ENCODE data around the gene DGUOK.
"Not testable (repeated sequence)": the region's sequence is repeated elsewhere in the genome, so short reads cannot be mapped to it uniquely, and the experiment has no call there.

Gene DGUOK

GRCh38 chr2:73937103-73937885 lies 10.6 kb downstream of the DGUOK start:
- TF ChIP-seq ZFX (IDR thresholded peaks at IDR 0.05) = no peak
- no peak overlapping the region for H3K27ac ChIP-seq

GRCh38 chr2:73937899-73938298 lies 11.2 kb downstream of the DGUOK start:
- TF ChIP-seq CTCF (conservative IDR thresholded peaks at IDR 0.05) = no peak
- TF ChIP-seq ZFX (IDR thresholded peaks at IDR 0.05) = no peak
- H3K27ac ChIP-seq = no peak overlapping the region

GRCh38 chr2:73938718-73939352 lies 12.2 kb downstream of the DGUOK start:
- no peak overlapping the region for H3K27ac ChIP-seq
- TF ChIP-seq CTCF (conservative IDR thresholded peaks at IDR 0.05) (no peak), ZFX (IDR thresholded peaks at IDR 0.05) (no peak)

DNA sequence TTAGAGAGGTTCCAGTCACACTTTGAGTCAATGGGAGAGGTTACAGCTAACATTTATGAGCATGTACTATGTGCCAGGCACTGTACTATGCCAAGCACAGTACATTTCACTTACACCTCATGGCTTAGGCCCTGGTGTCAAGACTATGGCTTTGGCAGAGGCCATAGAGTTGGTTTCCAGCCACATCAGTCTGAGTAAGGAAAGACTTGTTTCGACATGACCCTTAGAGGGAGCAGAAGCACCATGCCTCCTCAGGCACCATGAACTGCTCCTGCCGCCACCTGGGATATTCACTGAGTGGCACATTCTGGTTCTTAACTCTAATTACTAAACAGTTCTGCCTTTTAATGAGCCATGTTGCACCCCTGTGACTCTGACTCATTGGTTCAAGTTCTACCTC lies 12.7 kb downstream of the DGUOK start:
- no peak overlapping the region for H3K27ac ChIP-seq
- TF ChIP-seq CTCF (conservative IDR thresholded peaks at IDR 0.05) = no peak
- TF ChIP-seq ZFX (IDR thresholded peaks at IDR 0.05) = no peak

- H3K27ac ChIP-seq = not testable (repeated sequence)
Measured at GRCh38 chr2:73940066-73940465, 13.4 kb downstream of the DGUOK start.

DNA sequence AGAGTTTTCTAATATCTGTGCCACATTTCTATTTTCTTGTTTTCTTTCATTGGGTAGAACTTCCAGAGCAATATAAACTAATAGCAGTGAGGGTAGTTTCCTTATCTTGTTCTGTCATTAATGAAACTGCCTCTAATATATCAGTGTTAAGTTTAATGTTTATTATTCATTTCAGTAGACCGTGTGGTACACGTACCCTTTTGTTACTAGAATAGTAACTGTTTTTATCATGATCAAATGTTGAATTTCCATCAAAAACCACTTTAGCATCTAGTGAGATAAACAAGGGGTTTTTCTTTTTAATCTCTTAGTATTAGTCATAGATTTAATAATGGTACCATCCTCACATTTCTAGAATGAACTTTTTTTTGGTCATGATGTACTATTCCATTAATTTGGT lies 16.0 kb downstream of the DGUOK start:
- no peak overlapping the region for H3K27ac ChIP-seq
- TF ChIP-seq ZFX (IDR thresholded peaks at IDR 0.05) = no peak
- no peak for TF ChIP-seq CTCF (conservative IDR thresholded peaks at IDR 0.05)

DNA sequence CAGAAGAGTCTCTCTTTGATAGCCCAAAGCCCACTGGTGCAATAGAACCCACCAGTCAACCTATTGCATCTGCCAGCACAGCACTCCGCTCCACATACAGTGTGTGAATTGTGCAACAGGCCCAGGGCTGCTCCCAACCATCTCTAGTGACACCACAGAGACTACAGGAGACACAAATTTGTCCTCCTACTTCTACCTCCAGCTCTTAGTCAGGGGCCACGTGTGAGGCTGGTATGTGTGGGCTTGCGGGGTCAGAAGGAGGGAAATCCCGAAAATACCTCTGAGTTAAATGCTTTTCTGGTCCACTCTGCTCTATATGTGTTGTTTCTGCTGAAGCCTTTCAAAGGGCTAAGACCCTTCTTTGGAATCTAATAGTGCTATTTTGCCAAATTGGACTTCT lies 18.0 kb downstream of the DGUOK start:
- no peak overlapping the region for H3K27ac ChIP-seq
- TF ChIP-seq ZFX (IDR thresholded peaks at IDR 0.05) (no peak), CTCF (conservative IDR thresholded peaks at IDR 0.05) (no peak)

- TF ChIP-seq CTCF (conservative IDR thresholded peaks at IDR 0.05) = no peak
- no peak for TF ChIP-seq ZFX (IDR thresholded peaks at IDR 0.05)
- no peak overlapping the region for H3K27ac ChIP-seq
Measured at GRCh38 chr2:73946215-73946614, 19.5 kb downstream of the DGUOK start.
